Activated naive CD4-positive, alpha-beta T cell treated with Interleukin-2 at 50 U/mL for 16 hours (primary cell): Measurements from ENCODE around the gene DHRS4.
"Not testable (repeated sequence)": the region's sequence is repeated elsewhere in the genome, so short reads cannot be mapped to it uniquely, and the experiment has no call there.

Experiments used
- DNase-seq: peaks from one replicate; pipeline ENCODE4 v3.0.0-alpha.2; 2020

The DHRS4 gene

GRCh38 chr14:23941669-23942068 is 11.9 kb upstream of the DHRS4 start:
- no peak for DNase-seq

- no peak for DNase-seq
Measured at GRCh38 chr14:23942587-23942986, 11.0 kb upstream of the DHRS4 start.

GRCh38 chr14:23949069-23949468 is 4.5 kb upstream of the DHRS4 start:
- DNase-seq: not testable (repeated sequence)

GRCh38 chr14:23950411-23951135 is 3.0 kb upstream of the DHRS4 start:
- DNase-seq: no peak

- DNase-seq: not testable (repeated sequence)
Measured at GRCh38 chr14:23951136-23951466, 2.5 kb upstream of the DHRS4 start.

GRCh38 chr14:23951590-23952201 is 1.9 kb upstream of the DHRS4 start:
- no peak for DNase-seq

- DNase-seq: not testable (repeated sequence)
Measured at GRCh38 chr14:23953116-23953463, 480 bp upstream of the DHRS4 start.

GRCh38 chr14:23954279-23954614 is 677 bp downstream of the DHRS4 start:
- DNase-seq: not testable (repeated sequence)

- not testable (repeated sequence) for DNase-seq
Measured at GRCh38 chr14:23954965-23955364, 1.4 kb downstream of the DHRS4 start.

- DNase-seq: not testable (repeated sequence)
Measured at GRCh38 chr14:23955811-23956210, 2.2 kb downstream of the DHRS4 start.

- not testable (repeated sequence) for DNase-seq
Measured at GRCh38 chr14:23957913-23958569, 4.5 kb downstream of the DHRS4 start.

- DNase-seq: not testable (repeated sequence)
Measured at GRCh38 chr14:23960899-23961298, 7.3 kb downstream of the DHRS4 start.

GRCh38 chr14:23961704-23962103 is 8.1 kb downstream of the DHRS4 start:
- DNase-seq: not testable (repeated sequence)

- not testable (repeated sequence) for DNase-seq
Measured at GRCh38 chr14:23969130-23969480, 15.5 kb downstream of the DHRS4 start.

GRCh38 chr14:23969481-23970282 is 16.1 kb downstream of the DHRS4 start:
- peak; percentile 77 for DNase-seq

GRCh38 chr14:23970283-23970659 is 16.7 kb downstream of the DHRS4 start:
- DNase-seq: not testable (repeated sequence)

- not testable (repeated sequence) for DNase-seq
Measured at GRCh38 chr14:23973178-23973577, 19.6 kb downstream of the DHRS4 start.

GRCh38 chr14:23974041-23974440 is 20.5 kb downstream of the DHRS4 start:
- not testable (repeated sequence) for DNase-seq

- DNase-seq: not testable (repeated sequence)
Measured at GRCh38 chr14:23977208-23977607, 23.6 kb downstream of the DHRS4 start.

- not testable (repeated sequence) for DNase-seq
Measured at GRCh38 chr14:23981951-23982813, 28.6 kb downstream of the DHRS4 start.

GRCh38 chr14:23984891-23985602 is 31.5 kb downstream of the DHRS4 start:
- no peak for DNase-seq

GRCh38 chr14:23988223-23988606 is 34.6 kb downstream of the DHRS4 start:
- not testable (repeated sequence) for DNase-seq
